T-helper 17 cell (primary cell): ENCODE results near the gene RTKN. TPM values are rescaled to one million over a fixed set of nuclear protein-coding genes. Genes with fewer than 3 reads are reported as not detected.

Experiments used
- ATAC-seq: fragments of 150-1000 bp; cut with Tn5 transposase; 2 replicates; pipeline ENCODE4 v1.10.0; 2021; ENCODE audit warnings: mild to moderate bottlenecking, moderate library complexity
- DNase-seq, 3 donors: peaks; one replicate each; pipeline versions ENCODE4 v3.0.0 to v3.0.0-alpha.2; 2020 to 2021
- H3K9me3 ChIP-seq: one replicate; pipeline ENCODE4 v1.7.0; 2013; ENCODE audit warnings: low read length, mild to moderate bottlenecking; ENCODE audit not compliant: control insufficient read depth, poor library complexity, severe bottlenecking
- H3K27ac Mint-ChIP-seq: one replicate; pipeline ENCODE4 v1.8.0; 2022; ENCODE audit warnings: mild to moderate bottlenecking, moderate library complexity, mixed read lengths
- H3K27me3 Mint-ChIP-seq: one replicate; pipeline ENCODE4 v1.8.0; 2022; ENCODE audit warnings: mixed read lengths
- H3K36me3 Mint-ChIP-seq: one replicate; pipeline ENCODE4 v1.8.0; 2022; ENCODE audit warnings: low read depth, mixed read lengths
- H3K4me1 Mint-ChIP-seq: one replicate; pipeline ENCODE4 v1.8.0; 2022; ENCODE audit warnings: mild to moderate bottlenecking, mixed read lengths
- H3K4me3 Mint-ChIP-seq: one replicate; pipeline ENCODE4 v1.8.0; 2022; ENCODE audit warnings: mild to moderate bottlenecking, moderate library complexity, mixed read lengths
- total RNA-seq, 4 donors: library from RNA in 2 of 4; stranded (reverse) in 2 of 4; gene quantifications; one replicate each; pipeline ENCODE4 v1.2.3 and lab custom pipeline; 2022 to 2026

RTKN gene
- total RNA-seq, 2 donors from 2014 or later, result 0.37 to 0.57 TPM

DNA sequence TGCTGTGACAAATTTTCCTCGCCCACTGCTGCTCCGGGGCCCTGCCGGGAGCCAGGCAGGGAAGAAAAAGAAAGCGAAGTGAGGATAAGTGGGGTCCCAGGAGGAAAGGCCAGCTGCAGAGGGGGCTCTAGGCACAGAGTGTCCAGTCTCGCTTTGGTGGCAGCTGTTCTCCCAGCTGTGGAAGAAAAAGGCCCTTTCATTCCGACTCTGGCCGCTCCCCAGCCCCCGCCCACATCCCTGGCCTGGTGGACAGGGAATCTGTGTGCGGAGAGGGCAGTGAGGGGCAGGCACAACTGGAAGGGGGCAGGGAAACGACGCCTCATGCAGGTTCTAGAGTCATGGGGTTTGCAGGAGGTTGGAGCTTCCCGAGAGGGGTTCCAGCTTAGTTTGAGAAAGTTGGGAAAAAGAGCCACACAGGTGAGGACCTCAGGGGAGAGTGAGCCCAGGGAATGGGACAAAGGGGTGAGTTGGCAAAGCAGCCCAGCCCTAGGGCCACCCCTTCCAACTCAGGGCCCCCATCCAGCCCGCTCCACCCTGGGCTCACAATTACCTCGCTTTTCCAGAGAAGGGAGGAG lies 1.8 kb downstream of the RTKN start:
- peaks cover 52% of the 10 kb centered on the region for H3K27me3 Mint-ChIP-seq
- no peak for DNase-seq
- H3K27ac Mint-ChIP-seq, result no peak overlapping the region
- no peak for ATAC-seq
- peaks cover 9% of the 10 kb centered on the region for H3K36me3 Mint-ChIP-seq
- no peaks in the 10 kb centered on the region for H3K9me3 ChIP-seq
- peaks cover 9% of the 10 kb centered on the region for H3K4me1 Mint-ChIP-seq
- no peak overlapping the region for H3K4me3 Mint-ChIP-seq

GRCh38 chr2:74439373-74439772 lies 2.4 kb downstream of the RTKN start:
- Mint-ChIP-seq H3K27ac (no peak overlapping the region), H3K4me3 (no peak overlapping the region), H3K36me3 (peaks cover 9% of the 10 kb centered on the region), H3K4me1 (peaks cover 9% of the 10 kb centered on the region), H3K27me3 (peaks cover 46% of the 10 kb centered on the region)
- ATAC-seq (no peak), DNase-seq (no peak)
- H3K9me3 ChIP-seq, result no peaks in the 10 kb centered on the region

DNA sequence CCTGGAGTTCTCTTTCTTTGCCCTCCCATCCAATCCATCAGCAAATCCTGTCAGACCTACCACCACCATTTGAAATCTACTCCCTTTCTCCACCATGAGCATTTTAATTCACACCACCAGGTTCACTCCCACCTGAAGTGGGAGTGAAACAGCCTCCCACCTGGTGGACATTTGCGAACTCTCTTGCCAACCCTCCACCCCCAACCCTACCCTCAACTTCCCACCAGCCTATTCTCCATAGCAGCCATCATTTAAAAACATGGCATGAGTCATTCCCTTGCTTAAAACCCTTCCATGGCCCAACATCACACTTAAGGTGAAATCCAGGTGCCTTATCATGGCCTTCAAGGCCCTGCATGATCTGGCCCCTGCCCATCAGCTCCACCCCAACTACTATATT lies 3.5 kb downstream of the RTKN start:
- Mint-ChIP-seq H3K27me3 (peaks cover 40% of the 10 kb centered on the region), H3K27ac (no peak overlapping the region), H3K4me1 (peaks cover 9% of the 10 kb centered on the region), H3K4me3 (no peak overlapping the region), H3K36me3 (peaks cover 9% of the 10 kb centered on the region)
- no peaks in the 10 kb centered on the region for H3K9me3 ChIP-seq
- DNase-seq (no peak), ATAC-seq (no peak)

- Mint-ChIP-seq H3K27me3 (peaks cover 35% of the 10 kb centered on the region), H3K27ac (no peak overlapping the region), H3K36me3 (peaks cover 9% of the 10 kb centered on the region), H3K4me3 (no peak overlapping the region), H3K4me1 (peaks cover 6% of the 10 kb centered on the region)
- DNase-seq, result no peak
- no peaks in the 10 kb centered on the region for H3K9me3 ChIP-seq
- no peak for ATAC-seq
Measured at GRCh38 chr2:74436848-74437695, 4.7 kb downstream of the RTKN start.

DNA sequence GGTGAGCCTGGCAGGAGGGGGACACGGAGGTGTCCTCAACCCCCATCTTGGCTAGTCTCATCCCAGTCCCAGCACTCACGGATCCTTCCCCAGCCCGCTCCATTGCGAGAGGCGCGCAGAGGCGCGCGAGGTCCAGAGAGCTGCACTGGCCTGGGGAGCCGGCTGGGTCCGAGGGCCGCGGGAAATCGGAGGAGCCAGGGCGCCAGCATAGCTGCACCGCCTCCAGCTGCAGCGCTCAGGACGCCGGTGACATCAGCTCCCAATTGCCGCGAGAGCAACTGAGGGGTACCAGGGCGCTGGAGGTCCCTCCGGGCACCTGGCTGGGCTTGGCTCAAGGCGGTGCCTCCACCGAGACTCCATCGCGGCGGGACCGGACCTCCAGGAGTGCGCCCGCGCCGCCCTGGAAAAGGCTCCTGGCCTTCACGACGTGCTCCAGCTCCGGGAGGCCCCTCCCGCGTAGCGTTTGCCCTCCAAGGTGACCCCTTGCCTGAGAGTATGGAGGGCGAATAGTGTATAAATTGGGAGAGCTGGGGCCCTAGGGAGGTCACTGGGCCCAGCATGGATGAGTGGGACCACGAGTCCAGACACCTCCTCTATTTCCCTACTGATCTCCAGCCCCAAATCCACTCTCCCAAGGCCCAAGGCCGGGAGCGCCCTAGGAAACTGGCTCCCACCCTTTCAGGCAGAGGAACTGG lies 5.5 kb downstream of the RTKN start:
- H3K4me3 Mint-ChIP-seq, result no peak overlapping the region
- no peak overlapping the region for H3K27ac Mint-ChIP-seq
- H3K9me3 ChIP-seq, result no peaks in the 10 kb centered on the region
- peaks cover 34% of the 10 kb centered on the region for H3K27me3 Mint-ChIP-seq
- no peak for ATAC-seq
- H3K4me1 Mint-ChIP-seq, result peaks cover 6% of the 10 kb centered on the region
- no peak for DNase-seq
- peaks cover 9% of the 10 kb centered on the region for H3K36me3 Mint-ChIP-seq

DNA sequence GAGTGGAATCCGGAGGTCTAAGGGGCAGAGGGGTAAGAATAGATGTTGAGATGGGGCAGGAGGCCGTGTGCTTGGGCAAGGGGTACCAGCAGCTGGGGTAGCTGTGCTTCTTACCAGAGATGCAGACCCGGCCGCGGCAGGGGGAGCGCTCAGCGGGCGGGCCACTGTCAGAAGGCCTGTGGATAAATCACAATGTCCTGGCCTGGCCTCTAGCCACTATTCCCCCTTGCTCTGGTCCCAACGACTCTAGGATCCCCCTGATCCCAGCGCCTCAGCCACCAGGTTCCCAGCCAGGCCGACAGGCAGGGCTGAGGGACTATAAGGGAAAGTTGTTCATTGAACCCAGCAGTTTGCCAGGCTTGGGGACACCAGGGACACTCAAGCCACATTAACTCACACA lies 11.2 kb downstream of the RTKN start:
- no peak overlapping the region for H3K27ac Mint-ChIP-seq
- H3K4me3 Mint-ChIP-seq, result no peak overlapping the region
- no peaks in the 10 kb centered on the region for H3K36me3 Mint-ChIP-seq
- no peaks in the 10 kb centered on the region for H3K27me3 Mint-ChIP-seq
- ATAC-seq, result no peak
- H3K9me3 ChIP-seq, result no peaks in the 10 kb centered on the region
- no peaks in the 10 kb centered on the region for H3K4me1 Mint-ChIP-seq
- no peak for DNase-seq

GRCh38 chr2:74429487-74430451 lies 12.0 kb downstream of the RTKN start:
- H3K4me3 Mint-ChIP-seq, result no peak overlapping the region
- H3K4me1 Mint-ChIP-seq, result no peaks in the 10 kb centered on the region
- H3K27ac Mint-ChIP-seq, result no peak overlapping the region
- ATAC-seq, result no peak
- H3K27me3 Mint-ChIP-seq, result no peaks in the 10 kb centered on the region
- DNase-seq, result no peak
- H3K9me3 ChIP-seq, result no peaks in the 10 kb centered on the region
- H3K36me3 Mint-ChIP-seq, result no peaks in the 10 kb centered on the region

DNA sequence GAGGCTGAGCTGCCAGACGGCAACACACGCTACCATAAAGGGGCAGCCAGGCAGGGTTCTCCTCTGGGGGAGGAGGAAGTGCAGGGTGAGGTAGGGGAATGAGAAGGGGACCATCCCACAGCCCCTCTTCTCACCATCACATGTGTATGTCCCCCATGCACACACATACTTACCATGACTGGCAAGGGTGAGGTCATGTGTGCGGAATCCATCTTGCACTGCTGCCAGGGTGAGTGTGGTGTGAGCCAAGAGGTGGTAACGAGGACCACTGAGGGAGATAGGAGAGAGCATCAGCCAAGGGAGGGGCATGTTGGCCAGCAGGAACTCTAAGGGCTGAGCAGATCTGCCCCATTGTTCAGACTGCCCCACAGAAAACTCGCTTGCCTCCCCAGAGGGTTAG lies 13.1 kb downstream of the RTKN start:
- Mint-ChIP-seq H3K27ac (no peak overlapping the region), H3K4me3 (no peak overlapping the region), H3K27me3 (no peaks in the 10 kb centered on the region), H3K4me1 (peaks cover under 1% of the 10 kb centered on the region), H3K36me3 (no peaks in the 10 kb centered on the region)
- DNase-seq (no peak), ATAC-seq (no peak)
- no peaks in the 10 kb centered on the region for H3K9me3 ChIP-seq

DNA sequence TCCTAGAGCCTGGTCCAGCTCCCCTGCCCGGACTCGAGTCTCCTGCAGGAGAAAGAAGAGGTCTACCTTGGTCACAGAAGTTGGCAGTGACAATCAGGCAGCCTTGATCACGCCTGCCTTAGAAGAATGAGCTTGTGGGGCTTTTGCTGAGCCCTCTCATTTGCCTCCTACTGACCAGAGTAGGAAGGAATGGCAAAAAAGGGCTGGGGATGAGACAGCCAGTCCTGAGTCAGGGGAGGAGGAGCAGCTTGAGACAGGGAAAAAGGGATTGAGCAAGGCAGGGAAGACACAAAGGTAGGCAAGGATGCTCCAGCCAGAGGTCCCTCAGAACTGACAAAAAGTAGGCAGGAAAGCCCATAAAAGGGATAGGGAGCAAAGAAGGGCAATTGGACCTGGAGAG lies 14.2 kb downstream of the RTKN start:
- H3K9me3 ChIP-seq, result no peaks in the 10 kb centered on the region
- peaks cover 10% of the 10 kb centered on the region for H3K4me1 Mint-ChIP-seq
- no peak for DNase-seq
- peaks cover 3% of the 10 kb centered on the region for H3K36me3 Mint-ChIP-seq
- no peaks in the 10 kb centered on the region for H3K27me3 Mint-ChIP-seq
- no peak for ATAC-seq
- peak overlapping the region; percentile 90 for H3K27ac Mint-ChIP-seq
- H3K4me3 Mint-ChIP-seq, result no peak overlapping the region

DNA sequence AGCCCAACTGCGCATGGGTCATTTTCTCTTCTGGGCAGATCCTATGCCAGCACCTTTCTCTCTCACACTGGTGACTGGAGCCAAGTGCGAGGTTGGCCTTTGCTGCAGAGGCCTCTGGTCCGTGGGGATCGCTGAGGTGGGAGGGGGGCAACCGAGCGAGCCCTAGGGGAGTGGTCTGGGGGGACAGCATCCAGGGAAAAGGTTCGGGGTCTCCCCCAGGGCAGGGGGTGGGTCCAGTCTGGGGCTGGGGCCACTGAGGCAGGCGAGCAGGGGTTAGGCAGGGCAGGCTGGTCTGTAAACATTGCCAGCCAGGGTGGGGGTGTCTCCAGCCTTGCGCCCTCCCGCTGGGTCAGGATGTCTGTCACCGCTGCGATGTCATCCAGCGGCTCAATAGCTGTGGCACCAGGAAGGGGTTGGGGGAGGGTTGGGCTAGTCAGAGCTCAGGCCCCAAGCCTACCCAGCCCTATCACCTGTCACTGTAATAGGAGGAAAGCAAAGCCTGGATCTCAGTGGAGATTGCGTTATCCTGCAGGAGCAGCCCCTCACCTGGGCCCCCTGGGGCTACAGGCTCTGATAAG lies 15.5 kb downstream of the RTKN start:
- DNase-seq, result no peak
- Mint-ChIP-seq H3K4me3 (no peak overlapping the region), H3K36me3 (peaks cover 3% of the 10 kb centered on the region), H3K27ac (no peak overlapping the region), H3K27me3 (no peaks in the 10 kb centered on the region), H3K4me1 (peaks cover 21% of the 10 kb centered on the region)
- no peaks in the 10 kb centered on the region for H3K9me3 ChIP-seq
- ATAC-seq, result no peak

DNA sequence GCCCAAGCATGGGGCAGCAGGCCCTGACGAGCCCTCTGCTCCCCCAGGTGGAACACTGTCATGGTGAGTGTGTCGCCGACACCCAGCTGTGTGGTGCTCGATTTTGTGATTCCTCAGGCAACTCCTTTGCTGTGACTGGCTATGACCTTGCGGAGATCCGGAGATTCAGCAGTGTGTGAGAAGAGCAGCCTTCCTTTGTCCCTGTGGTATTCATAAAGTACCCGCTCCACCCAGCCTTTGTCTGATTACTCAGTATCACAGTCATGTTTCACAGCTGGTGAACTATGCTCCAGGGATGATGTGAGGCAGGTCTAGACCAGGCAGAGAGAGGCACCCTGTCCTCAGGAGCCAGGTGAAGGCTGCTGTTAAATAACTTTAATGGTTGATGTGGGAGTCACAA lies 16.2 kb downstream of the RTKN start:
- ATAC-seq (no peak), DNase-seq (no peak)
- Mint-ChIP-seq H3K36me3 (peaks cover 3% of the 10 kb centered on the region), H3K27ac (no peak overlapping the region), H3K4me3 (no peak overlapping the region), H3K27me3 (no peaks in the 10 kb centered on the region), H3K4me1 (peaks cover 26% of the 10 kb centered on the region)
- H3K9me3 ChIP-seq, result no peaks in the 10 kb centered on the region

GRCh38 chr2:74424995-74425406 lies 16.7 kb downstream of the RTKN start:
- peaks cover 30% of the 10 kb centered on the region for H3K4me1 Mint-ChIP-seq
- no peaks in the 10 kb centered on the region for H3K9me3 ChIP-seq
- H3K27me3 Mint-ChIP-seq, result no peaks in the 10 kb centered on the region
- H3K4me3 Mint-ChIP-seq, result no peak overlapping the region
- ATAC-seq (no peak), DNase-seq (no peak)
- peaks cover 3% of the 10 kb centered on the region for H3K36me3 Mint-ChIP-seq
- H3K27ac Mint-ChIP-seq, result no peak overlapping the region
